Right kidney (tissue), 9 donors: ENCODE data around the gene DRG2.

ENCODE experiments used
- DNase-seq: peaks from one replicate; pipeline ENCODE4 v3.0.0-alpha.2; 2016
- long read RNA-seq, 8 donors: transcript quantifications; one replicate each; lab custom pipeline, GENCODE V29; 2026

The DRG2 gene, protein sequence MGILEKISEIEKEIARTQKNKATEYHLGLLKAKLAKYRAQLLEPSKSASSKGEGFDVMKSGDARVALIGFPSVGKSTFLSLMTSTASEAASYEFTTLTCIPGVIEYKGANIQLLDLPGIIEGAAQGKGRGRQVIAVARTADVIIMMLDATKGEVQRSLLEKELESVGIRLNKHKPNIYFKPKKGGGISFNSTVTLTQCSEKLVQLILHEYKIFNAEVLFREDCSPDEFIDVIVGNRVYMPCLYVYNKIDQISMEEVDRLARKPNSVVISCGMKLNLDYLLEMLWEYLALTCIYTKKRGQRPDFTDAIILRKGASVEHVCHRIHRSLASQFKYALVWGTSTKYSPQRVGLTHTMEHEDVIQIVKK
- long read RNA-seq, donor 1, transcript DRG2-201 (13 exons, 1,964 nt), result major isoform, 13 of 17 reads
- long read RNA-seq, donor 1, partial matches to known transcripts, result 0 of 17 reads
- long read RNA-seq, donor 1, other reads (novel, unspliced or antisense), result 0 of 17 reads
- long read RNA-seq, donor 2, partial matches to known transcripts, result 0 of 3 reads
- long read RNA-seq, donor 2, other reads (novel, unspliced or antisense), result 0 of 3 reads
- long read RNA-seq, donor 3, transcript DRG2-201 (13 exons, 1,964 nt), result major isoform, 6 of 7 reads
- long read RNA-seq, donor 3, partial matches to known transcripts, result 0 of 7 reads
- long read RNA-seq, donor 3, other reads (novel, unspliced or antisense), result 0 of 7 reads
- long read RNA-seq, donor 4, transcript DRG2-201 (13 exons, 1,964 nt), result major isoform, 8 of 24 reads
- long read RNA-seq, donor 4, partial matches to known transcripts, result 10 of 24 reads
- long read RNA-seq, donor 4, other reads (novel, unspliced or antisense), result 0 of 24 reads
- long read RNA-seq, donor 5, transcript DRG2-201 (13 exons, 1,964 nt), result major isoform, 11 of 17 reads
- long read RNA-seq, donor 5, partial matches to known transcripts, result 0 of 17 reads
- long read RNA-seq, donor 5, other reads (novel, unspliced or antisense), result 0 of 17 reads
- long read RNA-seq, donor 6, partial matches to known transcripts, result 8 of 12 reads
- long read RNA-seq, donor 6, other reads (novel, unspliced or antisense), result 0 of 12 reads
- long read RNA-seq, donor 7, result 0 reads
- long read RNA-seq, donor 8, transcript DRG2-201 (13 exons, 1,964 nt), result major isoform, 5 of 6 reads
- long read RNA-seq, donor 8, partial matches to known transcripts, result 0 of 6 reads
- long read RNA-seq, donor 8, other reads (novel, unspliced or antisense), result 0 of 6 reads

DNA sequence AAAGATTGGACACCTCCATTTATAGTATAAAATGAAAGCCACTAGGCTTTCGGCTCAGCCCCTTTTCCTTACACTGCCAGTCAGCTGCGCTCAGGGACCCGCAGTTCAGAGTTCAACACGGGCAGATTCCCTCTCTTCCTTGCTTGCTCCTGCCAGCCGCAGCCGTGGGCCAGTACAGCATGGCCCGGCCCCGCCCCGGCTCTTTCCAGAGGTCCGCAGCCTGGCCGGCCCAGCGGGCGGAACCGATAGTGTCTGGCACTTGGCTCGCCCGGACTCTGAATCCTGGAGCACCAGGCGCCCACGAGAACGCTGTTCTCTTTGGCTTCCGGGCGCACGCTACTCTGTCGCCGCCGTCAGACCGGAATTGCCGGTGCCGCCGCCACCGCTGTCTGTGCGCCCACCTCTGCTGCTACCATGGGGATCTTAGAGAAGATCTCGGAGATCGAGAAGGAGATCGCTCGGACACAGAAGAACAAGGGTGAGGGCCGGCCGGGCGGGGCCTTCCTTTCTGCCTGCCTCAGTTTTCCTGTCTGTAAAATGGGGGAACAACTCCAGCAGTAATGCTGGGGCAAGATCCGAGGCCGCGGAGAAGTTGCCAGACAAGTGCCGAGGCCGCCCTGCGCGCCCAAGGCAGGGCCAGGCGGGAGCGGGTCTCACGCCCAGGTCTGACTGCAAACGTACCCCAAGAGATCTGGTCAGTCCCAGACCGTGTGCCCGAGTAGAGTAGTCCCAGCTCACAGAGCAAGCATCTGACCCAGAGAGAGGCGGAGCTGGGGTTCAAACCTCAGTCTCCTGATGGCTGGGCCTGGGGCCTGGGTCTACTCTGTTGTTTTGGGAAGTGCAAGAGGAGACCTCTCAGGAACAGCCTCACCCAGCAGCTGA, at the start of gene DRG2:
Gene DRG2, plus strand, starts transcription at position 339 of the 882 bp plus-strand sequence. Its CDS starts 76 bp downstream, at position 415.
- peak; percentile 90 for DNase-seq

DNA sequence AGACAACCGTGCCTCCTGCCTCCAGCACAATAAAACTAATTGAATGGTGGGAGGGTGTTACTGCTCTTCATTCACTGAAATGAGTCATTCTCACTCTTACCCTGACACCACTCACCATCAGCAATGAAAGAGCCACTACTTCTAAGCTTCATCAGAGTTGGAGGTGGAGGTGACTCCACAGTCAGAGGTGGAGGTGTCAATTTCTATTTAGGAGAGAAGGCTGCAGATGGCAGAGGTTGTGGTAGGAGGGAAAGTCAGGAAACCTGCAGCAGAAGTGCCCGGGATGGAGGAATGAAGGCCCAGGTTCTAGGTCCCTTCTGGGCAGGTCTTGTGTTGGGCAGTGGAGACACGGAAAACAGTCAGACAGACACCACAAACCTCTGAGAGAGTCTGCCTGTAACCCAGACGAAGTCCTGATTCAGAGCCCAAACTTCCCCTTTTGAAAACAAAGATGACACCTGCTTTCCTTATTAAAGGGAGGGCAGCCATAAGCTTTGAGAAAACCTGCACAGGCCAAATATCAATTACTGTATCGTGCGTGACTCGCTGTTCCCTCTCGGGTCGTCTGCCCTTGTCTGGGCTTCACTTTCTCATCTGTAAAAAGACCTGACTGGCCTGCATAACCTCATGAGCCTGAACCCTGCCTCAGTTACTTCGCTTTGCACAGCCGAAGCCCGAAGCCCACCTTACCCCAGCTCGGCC, 49.4 kb upstream of the DRG2 start:
- no peak for DNase-seq

DNA sequence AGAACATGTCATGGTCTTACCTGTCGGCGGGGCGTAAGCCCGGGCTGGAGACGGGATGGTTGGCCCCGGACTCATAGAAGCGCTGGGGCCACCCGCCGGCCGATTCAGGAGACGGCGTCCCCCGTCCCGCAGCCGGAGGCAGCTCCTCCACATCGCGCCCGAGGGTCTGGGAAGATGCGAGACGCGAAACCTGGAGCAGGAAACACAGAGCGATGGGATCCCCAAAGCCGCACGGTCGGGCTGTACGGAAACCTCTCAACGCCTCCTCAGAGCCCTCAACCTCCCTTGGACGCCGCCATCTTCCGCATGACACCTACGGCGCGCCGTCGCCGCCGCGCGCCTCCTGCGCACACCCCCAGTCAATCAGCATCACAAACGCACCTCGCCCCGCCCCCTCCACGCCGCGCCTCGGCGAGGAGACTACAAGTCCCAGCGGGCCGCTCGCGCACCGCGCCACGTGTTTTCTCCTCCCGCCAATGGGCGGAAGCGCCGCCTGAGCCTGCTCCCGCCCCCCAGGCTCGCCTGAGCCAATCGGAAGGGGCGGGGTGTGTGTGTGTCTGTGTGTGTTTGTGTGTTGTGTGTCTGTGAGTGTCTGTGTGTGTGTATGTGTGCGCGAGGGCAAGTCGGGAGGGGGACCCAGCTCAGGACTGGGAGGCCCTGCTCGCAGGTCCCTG, 48.8 kb upstream of the DRG2 start, which contains the start of the genes ATPAF2 and GID4:
Gene ATPAF2, minus strand, starts transcription at position 308 of the 674 bp plus-strand sequence. Its CDS starts 155 bp downstream, at position 153.
Gene GID4, plus strand, starts transcription at position 548 of the 674 bp plus-strand sequence. Its CDS starts 57 bp downstream, at position 605.
- DNase-seq, result peak; percentile 98

DNA sequence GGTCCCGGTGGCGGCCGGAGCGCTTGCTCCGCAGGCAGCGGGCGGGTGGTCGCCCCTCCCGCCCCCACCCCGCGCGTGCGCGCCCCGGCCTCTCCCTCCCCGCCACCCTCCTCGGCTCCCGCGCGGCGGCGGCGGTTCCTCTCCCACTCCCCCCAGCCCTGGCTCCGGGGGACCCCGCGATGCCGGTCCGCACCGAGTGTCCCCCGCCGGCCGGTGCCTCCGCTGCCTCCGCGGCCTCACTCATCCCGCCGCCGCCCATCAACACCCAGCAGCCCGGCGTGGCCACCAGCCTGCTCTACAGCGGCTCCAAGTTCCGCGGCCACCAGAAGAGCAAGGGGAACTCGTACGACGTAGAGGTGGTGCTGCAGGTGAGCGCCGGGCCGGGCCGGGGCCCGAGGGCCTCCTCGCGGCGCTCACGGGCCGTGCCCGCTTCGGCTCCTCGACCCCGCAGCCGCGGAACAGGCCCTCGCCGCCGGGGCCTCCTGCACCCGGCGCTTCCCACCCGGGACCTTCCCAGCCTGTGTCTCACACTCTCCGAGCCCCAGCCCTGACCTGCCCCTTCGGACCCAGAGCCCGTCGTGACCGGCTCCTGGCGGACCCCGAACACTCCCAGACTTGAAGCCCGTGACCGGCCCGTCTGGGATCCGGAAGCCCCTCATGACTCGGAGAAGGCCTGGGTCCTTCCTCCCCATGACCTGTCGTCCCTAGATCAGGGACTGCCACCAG, 48.0 kb upstream of the DRG2 start:
- peak; percentile 77 for DNase-seq

DNA sequence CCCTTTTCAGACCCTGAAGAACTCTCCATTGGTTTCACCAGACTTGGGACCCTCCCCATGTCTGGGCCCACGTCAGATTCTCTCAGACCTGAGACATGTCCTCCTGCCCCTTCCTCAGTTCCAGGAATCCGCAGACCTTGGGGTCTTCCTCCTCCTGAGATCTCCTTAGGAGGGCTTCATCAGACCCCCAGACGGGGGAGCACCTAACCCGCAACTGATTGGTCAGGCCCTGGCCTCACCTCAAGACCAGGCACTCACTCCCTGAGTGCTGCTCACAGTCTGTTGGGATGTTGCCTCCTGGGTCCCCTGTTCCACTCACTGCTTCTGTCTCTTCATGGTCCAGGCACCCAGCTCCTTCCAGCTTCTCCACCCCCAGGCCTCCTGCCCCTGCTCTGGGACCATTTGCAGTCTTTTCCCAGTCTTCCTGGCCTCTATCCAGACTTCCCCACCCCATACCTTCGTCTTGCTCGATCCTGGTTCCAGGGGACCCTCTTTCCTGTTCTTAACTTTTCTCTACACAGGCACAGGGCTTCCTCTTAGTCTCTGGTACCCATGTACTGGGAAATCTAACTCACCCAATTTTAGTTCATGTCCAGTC, 47.4 kb upstream of the DRG2 start:
- no peak for DNase-seq

DNA sequence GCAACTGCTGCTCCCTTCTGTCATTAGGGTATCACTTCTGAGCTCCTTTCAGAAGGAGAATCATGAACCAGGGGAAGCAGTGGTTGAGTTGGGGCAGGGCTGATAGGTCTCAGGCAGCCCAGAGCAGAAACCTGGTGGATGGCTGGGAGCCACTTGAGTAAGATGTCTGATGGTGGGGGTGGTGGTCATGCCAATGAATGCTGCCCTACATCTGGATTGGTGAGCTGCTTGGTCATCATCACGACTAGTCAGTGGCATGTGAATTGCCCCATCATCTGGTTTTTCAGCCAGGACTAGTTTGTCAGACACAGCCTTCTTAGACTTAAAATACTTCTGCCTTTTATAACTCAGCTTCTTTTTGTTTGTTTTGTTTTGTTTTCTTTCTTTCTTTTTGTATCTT, 46.0 kb upstream of the DRG2 start:
- DNase-seq, result no peak

DNA sequence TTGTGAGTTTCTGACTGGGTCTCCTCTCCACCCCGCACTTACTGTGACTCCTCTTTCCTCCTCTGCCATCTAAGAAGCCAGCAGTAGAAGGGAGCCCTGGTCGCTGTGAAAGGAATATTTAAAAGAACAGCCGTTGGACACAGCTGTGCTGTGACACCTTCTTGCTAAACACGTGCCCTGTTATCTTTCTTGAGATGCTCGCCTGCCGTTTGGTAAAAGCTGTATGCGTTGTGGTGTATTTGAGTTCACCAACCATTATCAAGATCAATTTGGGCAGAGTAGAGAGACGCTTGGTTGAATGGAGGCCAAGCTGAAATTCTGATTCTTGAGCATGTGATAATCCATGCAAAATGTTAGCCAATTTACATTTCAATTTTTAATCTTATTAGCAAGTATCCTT, 44.8 kb upstream of the DRG2 start:
- DNase-seq, result no peak

DNA sequence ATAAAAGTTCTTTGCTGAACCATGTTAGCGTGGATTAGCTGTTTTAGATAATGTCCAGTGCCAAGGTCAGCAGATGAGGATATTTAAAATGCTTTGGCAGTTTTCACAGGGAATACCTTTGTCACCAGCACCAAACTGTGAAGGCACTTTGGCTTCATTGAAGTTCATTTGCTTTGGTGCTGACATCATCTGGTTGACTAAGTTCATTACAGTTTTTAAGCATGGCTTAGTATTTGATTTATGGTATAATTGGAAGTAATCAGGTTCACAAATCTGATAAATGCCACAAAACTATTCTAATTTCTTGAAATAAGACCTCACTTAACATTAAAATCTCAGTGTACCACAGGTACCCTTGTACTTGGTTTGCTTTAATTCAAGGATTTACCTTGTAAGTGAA, 44.3 kb upstream of the DRG2 start:
- DNase-seq, result no peak

DNA sequence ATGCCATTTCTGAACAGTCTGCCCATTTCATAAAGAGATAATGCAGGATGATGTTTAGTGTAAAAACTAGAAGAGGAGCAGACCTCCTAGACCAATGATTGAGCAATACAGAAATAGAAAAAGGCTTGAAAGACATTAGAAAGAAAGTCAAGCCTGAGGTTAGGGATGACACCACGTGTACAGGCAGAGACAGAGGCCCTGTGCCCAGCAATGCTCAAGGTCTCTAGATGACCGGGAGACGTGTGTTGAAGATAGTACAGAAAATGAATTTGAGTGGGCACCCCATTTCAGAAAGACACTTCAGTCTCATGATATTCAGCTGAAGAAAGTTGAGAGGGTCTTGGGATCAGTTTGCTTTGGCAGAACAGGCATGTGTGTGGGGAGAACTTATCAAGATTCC, 43.1 kb upstream of the DRG2 start:
- no peak for DNase-seq

DNA sequence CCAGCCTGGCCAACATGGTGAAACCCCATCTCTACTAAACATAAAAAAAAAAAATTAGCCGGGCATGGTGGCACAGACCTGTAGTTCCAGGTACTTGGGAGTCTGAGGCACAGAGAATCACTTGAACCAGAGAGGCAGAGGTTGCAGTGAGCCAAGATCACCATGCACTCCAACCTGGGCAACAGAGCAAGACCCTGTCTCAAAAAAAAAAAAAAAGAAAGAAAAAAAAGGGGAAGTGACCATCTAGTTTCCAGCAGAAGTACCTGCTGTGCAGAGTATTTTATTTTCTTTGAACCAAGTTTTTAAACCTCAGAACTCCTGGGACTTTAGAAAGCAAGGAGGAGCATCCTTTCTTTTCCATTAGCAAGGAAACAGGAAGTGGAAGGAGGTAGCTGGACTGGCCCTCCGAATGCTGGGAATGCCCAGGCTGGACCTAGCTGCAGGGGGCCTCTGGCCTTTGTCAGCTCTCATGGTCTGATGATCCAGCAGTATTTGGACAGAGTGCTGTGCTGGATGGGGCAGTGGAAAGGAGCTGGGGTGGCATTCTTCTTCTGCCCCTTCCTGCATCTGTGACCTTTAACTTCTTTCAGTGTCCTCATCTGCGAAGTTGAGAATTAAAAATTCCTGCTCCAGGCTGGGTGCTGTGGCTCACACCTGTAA, 41.9 kb upstream of the DRG2 start:
- no peak for DNase-seq

DNA sequence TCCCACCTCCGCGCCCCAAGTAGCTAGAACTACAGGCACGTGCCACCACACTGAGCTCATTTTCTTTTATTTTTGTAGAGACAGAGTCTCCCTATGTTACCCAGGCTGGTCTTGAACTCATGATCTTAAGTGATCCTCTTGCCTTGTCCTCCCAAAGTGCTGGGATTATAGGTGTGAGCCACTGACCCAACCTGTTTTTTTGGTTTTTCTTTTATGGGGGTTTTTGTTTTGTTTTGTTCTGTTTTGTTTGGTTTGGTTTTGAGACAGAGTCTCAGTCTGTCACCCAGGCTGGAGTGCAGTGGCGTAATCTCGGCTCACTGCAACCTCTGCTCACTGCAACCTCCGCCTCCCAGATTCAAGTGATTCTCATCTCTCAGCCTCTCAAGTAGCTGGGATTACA, 32.2 kb upstream of the DRG2 start:
- DNase-seq, result no peak

DNA sequence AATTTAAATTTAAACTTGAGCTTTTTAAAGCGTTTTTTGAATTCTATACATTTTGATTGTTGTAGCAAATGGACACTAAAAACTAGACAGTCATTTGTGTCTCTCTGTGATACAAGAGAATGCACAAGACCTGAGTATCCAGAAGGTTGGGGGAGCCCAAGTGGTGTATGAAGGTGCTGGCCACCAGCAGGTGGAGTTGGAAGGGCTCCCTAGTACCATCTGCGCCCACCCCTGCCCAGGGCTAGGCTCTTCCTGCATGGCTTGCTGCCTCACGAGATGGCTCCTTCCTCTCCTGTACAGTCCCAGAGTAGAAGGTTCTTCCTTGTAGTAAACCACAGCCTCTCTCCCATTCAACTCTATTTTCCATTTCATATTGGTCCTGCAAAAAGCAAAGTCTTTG, 31.5 kb upstream of the DRG2 start:
- no peak for DNase-seq

DNA sequence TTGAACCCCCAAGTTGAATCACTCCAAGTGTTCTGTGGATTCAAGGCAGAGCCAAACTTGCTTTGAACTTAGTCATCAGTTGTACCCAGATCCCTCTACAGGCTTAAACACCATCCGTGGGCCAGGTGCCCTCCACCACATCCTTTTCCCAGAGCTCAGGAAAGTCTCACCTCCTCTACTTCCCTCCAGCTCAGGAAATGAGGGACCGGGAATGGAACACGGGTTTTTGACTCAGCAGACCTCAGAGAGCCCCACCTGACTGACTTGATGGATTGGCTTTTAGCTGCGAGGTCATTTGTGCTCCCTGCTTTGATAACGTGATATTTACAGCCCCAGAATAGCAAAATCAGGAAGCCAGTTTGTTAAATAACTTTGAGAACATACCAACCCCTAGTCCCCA, 28.5 kb upstream of the DRG2 start:
- no peak for DNase-seq

DNA sequence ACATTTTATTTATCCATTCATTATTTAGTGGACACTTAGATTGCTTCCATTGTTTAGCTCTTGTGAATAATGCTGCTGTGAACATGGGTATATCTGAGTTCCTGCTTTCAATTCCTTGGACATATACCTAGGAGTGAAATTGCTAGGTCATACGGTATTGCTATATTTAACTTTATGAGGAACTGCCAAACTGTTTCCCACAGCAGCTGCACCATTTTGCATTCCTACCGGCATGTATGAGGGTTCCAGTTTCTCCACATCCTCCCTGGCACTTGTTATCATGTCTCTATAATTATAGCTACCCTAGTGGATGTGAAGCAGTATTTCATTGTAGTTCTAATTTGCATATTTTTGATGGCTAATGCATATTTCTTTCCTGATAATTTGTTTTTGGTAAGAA, 23.7 kb upstream of the DRG2 start:
- no peak for DNase-seq

DNA sequence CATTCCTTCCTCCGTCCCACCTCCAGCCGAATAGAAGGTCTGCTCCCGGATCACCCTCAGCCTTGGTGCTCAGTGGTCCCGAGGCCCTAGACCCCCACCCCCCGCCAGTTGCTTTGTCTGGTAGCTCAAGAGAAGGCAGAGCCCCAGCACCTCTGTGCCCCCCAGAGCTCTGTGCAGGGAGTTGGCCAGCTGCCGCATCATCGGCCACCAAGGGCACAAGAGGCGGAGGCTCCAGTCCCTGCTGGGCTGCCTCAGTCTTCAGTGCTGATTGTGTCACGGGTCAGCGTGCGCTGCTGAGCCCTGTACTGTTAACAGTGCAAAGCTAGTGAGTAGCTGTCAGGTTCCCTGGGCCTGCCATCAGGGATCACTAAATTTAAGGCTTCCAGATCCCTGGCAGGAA, 22.2 kb upstream of the DRG2 start:
- DNase-seq, result no peak

DNA sequence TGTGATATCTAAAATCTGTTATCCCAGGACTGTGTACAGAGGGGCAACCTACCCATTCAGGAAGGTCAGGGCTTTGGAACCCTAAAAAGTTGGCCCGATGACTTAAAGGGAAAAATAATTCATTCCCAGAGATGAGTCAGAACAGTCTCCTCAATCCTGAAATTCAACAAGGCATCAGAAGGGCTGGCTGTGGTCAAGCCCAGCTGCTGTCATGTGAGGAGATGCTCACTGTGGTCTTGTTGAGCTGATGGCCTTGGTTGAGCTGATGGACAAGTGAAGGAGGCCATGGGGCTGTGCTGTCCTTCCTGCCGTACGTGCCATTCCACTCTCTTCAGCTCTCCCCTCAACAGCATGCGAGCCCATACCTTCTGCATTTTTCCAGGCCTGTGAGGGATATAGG, 20.9 kb upstream of the DRG2 start:
- no peak for DNase-seq

DNA sequence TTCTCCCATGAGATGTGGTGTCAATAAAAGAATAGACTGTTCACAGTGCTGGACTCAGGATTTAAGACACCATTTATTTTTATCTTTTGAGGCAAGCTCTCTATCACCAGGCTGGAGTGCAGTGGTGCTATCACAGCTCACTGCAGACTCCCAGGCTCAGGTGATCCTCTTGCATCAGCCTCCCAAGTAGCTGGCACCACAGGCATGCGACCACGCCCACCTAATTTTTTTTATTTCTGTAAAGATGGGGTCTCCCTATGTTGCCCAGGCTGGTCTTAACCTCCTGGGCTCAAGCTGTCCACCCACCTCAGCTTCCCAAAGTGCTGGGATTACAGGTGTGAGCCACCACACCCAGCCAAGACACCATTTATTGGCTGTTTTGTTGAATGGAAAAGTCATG, 18.6 kb upstream of the DRG2 start:
- DNase-seq, result no peak

DNA sequence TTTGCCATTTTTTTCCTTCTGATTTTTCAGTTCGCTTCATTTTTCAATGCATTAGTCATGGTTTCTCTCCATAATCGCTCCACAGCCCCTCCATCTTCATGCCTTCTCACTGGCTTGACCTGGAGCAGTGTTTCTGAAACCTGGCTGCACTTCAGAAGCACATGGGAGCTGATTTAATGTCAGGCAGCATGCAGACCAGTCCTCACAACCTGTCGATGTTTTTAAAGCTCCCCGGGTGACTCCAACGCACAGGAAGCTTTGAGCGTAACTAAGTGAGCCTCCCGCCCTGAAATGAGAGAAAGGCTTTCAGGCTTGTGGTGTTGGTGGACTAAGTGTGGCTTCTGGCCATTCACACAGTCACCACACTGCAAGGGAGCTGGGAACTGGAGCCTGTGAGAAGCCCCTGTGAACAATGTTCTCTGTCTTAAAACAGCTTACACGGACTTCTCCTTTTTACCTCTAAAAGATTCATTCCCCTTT, 16.8 kb upstream of the DRG2 start:
- DNase-seq, result peak; percentile 33
